H1 (cell line): Measurements from ENCODE around the gene WFIKKN1. TPM values are rescaled to one million over a fixed set of nuclear protein-coding genes. Genes with fewer than 3 reads are reported as not detected.

Source experiments
- TCF12 ChIP-seq: IDR thresholded peaks from 2 replicates; pipeline ENCODE4 v1.6.1; 2011; ENCODE audit warnings: low read depth, mild to moderate bottlenecking, low read length
- ZNF274 ChIP-seq: IDR thresholded peaks from 2 replicates; pipeline ENCODE4 v1.7.0; 2012; ENCODE audit warnings: low read length, borderline replicate concordance; ENCODE audit errors: extremely low read depth
- polyA plus RNA-seq, 7 experiments: library from polyadenylated mRNA; depleted of rRNA in 3 of 7; stranded (reverse) in 5 of 7; unstranded in 2 of 7; fragments of >200 nt in 5 of 7; fragments of 200-250 nt in 2 of 7; gene quantifications; 1 replicate in 5 of 7; 2 replicates in 1 of 7; 4 replicates in 1 of 7; pipeline versions ENCODE4 v1.2.1 to v1.2.3, GENCODE V29; 2011 to 2013; ENCODE audit warnings: missing spikeins in 2 of 7, mixed read lengths in 2 of 7
- total RNA-seq: library from RNA; stranded (reverse); fragmentation: NEBNext Ultra II Directional; extraction: Animal tissue kit (Norgen Biotek cat#: 25700); gene quantifications from 2 replicates; pipeline ENCODE4 v1.2.1, GENCODE V29; 2021
- TF ChIP-seq, protein P1 (sequence below), 3 experiments: IDR thresholded peaks; 1 replicate in 2 of 3; 2 replicates in 1 of 3; pipeline versions ENCODE4 v1.5.1 to v1.6.1; 2011; ENCODE audit warnings: low read length in 3 of 3, mild to moderate bottlenecking in 3 of 3, inconsistent platforms in 2 of 3, low read depth in 1 of 3, moderate library complexity in 1 of 3; ENCODE audit not compliant: insufficient read depth in 1 of 3; ENCODE audit errors: control extremely low read depth in 1 of 3

WFIKKN1 gene
- total and polyA plus RNA-seq, 2 of the 8 experiments (the other 6 are each of a cell fraction or from before 2014, with no cell fraction given), result 11.4 to 15.8 TPM

DNA sequence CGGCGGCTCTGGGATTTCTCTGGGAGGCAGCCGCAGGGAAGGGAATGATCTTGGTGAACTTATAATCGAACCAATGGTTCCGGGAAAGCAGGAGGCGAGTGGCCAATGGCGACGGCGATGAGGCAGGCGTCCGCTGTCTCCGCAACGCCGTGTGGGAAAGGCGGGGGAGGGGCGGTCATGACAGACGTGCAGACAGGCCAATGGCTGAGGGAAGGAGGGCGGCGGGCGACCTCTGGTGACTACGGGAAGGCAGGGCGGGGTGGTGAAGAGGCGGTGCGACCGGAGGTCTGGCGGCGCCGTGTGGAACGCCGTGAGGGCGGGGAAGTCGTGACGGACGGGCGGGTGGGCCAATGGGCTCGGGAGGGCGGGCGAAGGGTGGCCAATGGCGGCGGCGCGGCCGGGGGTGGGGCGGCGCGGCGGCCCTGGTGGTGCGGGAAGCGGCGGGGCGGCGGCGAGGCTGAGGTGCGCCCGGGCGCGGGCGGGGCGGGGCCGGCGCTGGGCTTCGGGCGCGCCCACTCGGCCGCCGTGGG is 41.1 kb upstream of the WFIKKN1 start, which contains the start of gene RAB40C (continued):
- TF ChIP-seq, protein P1, sequence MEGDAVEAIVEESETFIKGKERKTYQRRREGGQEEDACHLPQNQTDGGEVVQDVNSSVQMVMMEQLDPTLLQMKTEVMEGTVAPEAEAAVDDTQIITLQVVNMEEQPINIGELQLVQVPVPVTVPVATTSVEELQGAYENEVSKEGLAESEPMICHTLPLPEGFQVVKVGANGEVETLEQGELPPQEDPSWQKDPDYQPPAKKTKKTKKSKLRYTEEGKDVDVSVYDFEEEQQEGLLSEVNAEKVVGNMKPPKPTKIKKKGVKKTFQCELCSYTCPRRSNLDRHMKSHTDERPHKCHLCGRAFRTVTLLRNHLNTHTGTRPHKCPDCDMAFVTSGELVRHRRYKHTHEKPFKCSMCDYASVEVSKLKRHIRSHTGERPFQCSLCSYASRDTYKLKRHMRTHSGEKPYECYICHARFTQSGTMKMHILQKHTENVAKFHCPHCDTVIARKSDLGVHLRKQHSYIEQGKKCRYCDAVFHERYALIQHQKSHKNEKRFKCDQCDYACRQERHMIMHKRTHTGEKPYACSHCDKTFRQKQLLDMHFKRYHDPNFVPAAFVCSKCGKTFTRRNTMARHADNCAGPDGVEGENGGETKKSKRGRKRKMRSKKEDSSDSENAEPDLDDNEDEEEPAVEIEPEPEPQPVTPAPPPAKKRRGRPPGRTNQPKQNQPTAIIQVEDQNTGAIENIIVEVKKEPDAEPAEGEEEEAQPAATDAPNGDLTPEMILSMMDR (IDR thresholded peaks at IDR 0.05; ENCODE audit: control extremely low read depth in 1 of 3, insufficient read depth in 1 of 3, low read depth in 1 of 3, low read length in 3 of 3), result peak in 1 of 3 experiments; percentile 12; a peak in 1 of 4 replicates
- TF ChIP-seq TCF12, result no peak
- TF ChIP-seq ZNF274, result no peak
